Kidney (tissue), 14 donors: ENCODE data around the gene VWA3A. TPM values are rescaled to one million over a fixed set of nuclear protein-coding genes. Genes with fewer than 3 reads are reported as not detected.
"Not testable (repeated sequence)": the region's sequence is repeated elsewhere in the genome, so short reads cannot be mapped to it uniquely, and the experiment has no call there.

Source experiments
- DNase-seq, 5 donors: peaks; one replicate each; pipeline ENCODE4 v3.0.0-alpha.2; 2013 to 2020
- FAIRE-seq: peaks from 2 replicates; lab custom pipeline; 2012; peaks lifted over from hg19 to GRCh38; lab: Jason Lieb, UNC
- H3K27ac ChIP-seq, 2 donors: one replicate each; pipeline ENCODE4 v1.7.0; 2013; ENCODE audit warnings: low read depth in 2 of 2, low read length in 2 of 2, inconsistent platforms in 1 of 2
- H3K27me3 ChIP-seq: one replicate; pipeline ENCODE4 v1.7.1; 2013; ENCODE audit warnings: low read length, inconsistent platforms; ENCODE audit not compliant: control insufficient read depth, insufficient read depth
- H3K36me3 ChIP-seq, 3 donors: one replicate each; pipeline versions ENCODE4 v1.7.0 to v1.7.1; 2013; ENCODE audit warnings: low read length in 3 of 3, control low read depth in 1 of 3, inconsistent platforms in 1 of 3; ENCODE audit not compliant: insufficient read depth in 3 of 3, control insufficient read depth in 2 of 3
- H3K4me1 ChIP-seq, 3 donors: one replicate each; pipeline versions ENCODE4 v1.7.0 to v1.7.1; 2013; ENCODE audit warnings: low read length in 3 of 3, inconsistent platforms in 1 of 3, low read depth in 1 of 3; ENCODE audit not compliant: control insufficient read depth in 2 of 3, insufficient read depth in 2 of 3
- H3K4me3 ChIP-seq, 3 donors: one replicate each; pipeline versions ENCODE4 v1.7.0 to v1.8.1; 2013; ENCODE audit warnings: low read length in 3 of 3, control low read depth in 1 of 3, inconsistent platforms in 1 of 3
- H3K9ac ChIP-seq, 3 donors: one replicate each; pipeline versions ENCODE4 v1.7.0 to v1.7.1; 2013; ENCODE audit warnings: low read length in 3 of 3, control low read depth in 1 of 3, inconsistent platforms in 1 of 3
- H3K9me3 ChIP-seq, 3 donors: one replicate each; pipeline versions ENCODE4 v1.7.0 to v1.7.1; 2013; ENCODE audit warnings: low read length in 3 of 3, control low read depth in 1 of 3, inconsistent platforms in 1 of 3; ENCODE audit not compliant: control insufficient read depth in 2 of 3, insufficient read depth in 1 of 3
- intact Hi-C: fragments of 100-400 bp; cut with DNase I; formaldehyde crosslinking; loops from one replicate; pipeline ENCODE4 v1.11.1; 2022
- polyA plus RNA-seq: library from polyadenylated mRNA; stranded (reverse); fragments of 350-450 nt; fragmentation: Illumina TruSeq; extraction: RNeasy Lipid Tissue Mini Kit (QIAGEN cat#74804); gene quantifications from one replicate; pipeline ENCODE4 v1.2.3, GENCODE V29; 2014; ENCODE audit warnings: low read depth, low replicate concordance; ENCODE audit not compliant: insufficient read depth
- total RNA-seq: library from RNA; stranded (reverse); fragmentation: NEBNext Ultra II Directional; extraction: Animal tissue kit (Norgen Biotek cat#: 25700); gene quantifications from one replicate; pipeline ENCODE4 v1.2.1, GENCODE V29; 2021
- TF ChIP-seq, protein P1 (sequence below): IDR thresholded peaks from 3 replicates; pipeline ENCODE4 v1.5.1; 2012; ENCODE audit warnings: mild to moderate bottlenecking, moderate library complexity, borderline replicate concordance; ENCODE audit not compliant: insufficient read depth; ENCODE audit errors: extremely low read depth
- donor health status: control.
- donor health status: control.
- donor health status: control.
- donor health status: control.
- donor health status: control.
- donor health status: DM: yes; HTN: yes; CAD: no.
- donor health status: Normal renal cell carcinoma (clear cell type).

VWA3A gene
- total and polyA plus RNA-seq, 2 donors from 2014 or later = 0.13 to 0.76 TPM

DNA sequence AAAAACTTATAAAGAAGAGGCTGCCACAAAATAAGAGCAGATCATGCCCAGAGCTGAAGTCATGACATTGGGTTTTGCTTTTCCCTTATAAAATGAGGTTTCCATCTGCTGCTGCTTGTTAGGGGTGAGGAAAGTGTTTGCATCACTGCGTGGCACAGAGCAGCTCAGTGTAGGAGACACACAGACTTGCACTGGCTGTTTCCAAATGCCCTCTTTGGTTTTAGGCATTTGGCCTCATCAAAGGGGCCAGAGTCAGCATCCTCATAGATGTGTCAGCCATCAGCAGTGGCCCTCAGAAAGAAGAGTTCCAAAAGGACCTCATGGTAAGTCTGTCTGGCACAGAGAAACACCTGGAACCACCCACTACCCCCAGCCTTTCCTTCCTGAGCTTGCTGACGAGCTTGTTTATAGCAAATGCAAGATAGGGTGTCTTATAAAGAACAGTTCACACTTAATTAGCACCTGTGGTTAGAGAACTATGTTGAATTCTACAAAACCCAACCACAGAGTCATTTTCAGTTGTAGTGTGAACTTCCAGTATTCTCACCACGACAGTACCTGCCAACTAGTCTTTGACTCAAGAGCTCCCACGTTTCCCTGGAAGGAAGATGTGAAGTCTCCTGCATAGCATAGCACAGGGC lies 17.0 kb downstream of the VWA3A start:
- FAIRE-seq (no peak), DNase-seq (no peak)
- no peaks in the 10 kb centered on the region for H3K27me3 ChIP-seq
- no peak overlapping the region for H3K9ac ChIP-seq
- no peaks in the 10 kb centered on the region for H3K4me1 ChIP-seq
- H3K27ac ChIP-seq = no peak overlapping the region
- no peaks in the 10 kb centered on the region for H3K36me3 ChIP-seq
- intact Hi-C loops = no loop called here
- H3K4me3 ChIP-seq = no peak overlapping the region
- no peaks in the 10 kb centered on the region for H3K9me3 ChIP-seq
- TF ChIP-seq, protein P1, sequence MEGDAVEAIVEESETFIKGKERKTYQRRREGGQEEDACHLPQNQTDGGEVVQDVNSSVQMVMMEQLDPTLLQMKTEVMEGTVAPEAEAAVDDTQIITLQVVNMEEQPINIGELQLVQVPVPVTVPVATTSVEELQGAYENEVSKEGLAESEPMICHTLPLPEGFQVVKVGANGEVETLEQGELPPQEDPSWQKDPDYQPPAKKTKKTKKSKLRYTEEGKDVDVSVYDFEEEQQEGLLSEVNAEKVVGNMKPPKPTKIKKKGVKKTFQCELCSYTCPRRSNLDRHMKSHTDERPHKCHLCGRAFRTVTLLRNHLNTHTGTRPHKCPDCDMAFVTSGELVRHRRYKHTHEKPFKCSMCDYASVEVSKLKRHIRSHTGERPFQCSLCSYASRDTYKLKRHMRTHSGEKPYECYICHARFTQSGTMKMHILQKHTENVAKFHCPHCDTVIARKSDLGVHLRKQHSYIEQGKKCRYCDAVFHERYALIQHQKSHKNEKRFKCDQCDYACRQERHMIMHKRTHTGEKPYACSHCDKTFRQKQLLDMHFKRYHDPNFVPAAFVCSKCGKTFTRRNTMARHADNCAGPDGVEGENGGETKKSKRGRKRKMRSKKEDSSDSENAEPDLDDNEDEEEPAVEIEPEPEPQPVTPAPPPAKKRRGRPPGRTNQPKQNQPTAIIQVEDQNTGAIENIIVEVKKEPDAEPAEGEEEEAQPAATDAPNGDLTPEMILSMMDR = no peak

DNA sequence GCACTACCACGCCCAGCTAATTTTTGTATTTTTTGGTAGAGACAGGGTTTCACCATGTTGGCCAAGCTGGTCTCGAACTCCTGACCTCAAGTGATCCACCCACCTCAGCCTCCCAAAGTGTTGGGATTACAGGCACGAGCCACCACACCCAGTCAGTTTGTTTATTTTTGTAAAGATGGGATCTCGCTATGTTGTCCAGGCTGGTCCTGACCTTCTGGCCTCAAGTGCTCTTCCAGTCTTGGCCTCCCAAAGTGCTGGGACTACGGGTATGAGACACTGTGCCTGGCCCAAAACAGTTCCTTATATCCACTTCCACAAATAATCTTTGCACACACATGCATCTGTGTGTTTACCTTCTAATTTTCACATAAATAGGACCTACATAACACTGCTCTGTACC lies 19.3 kb downstream of the VWA3A start:
- H3K27ac ChIP-seq, FAIRE-seq, intact Hi-C loops: not testable (repeated sequence)

DNA sequence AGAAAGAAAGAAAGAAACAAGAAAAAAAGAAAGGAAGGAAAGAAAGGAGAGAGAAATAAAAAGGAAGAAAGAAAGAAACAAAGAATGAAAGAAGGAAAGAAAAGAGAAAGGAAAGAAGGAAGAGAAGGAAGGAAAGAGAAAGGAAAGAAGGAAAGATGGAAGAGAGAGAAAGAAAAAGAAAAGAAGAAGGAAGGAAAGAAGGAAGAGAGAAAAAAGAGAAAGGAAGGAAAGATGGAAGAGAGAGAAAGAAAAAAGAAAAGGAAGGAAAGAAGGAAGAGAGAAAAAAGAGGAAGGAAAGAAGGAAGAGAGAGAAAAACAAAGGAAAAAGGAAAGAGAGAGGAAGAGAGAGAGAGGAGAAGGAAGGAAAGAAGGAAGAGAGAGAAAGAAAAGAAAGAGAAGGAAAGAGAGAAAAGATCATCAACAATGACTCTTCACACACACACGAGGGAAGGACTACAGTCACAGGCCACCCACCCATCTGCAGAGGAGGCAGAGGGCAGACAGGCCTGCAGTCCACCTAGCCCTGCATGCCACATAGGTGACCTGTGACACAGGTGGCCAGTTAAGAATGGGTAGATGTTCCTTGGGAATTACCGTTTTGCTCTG lies 23.9 kb downstream of the VWA3A start:
- no peak for FAIRE-seq
- H3K36me3 ChIP-seq = no peaks in the 10 kb centered on the region

More for the DNA sequence above, 19.3 kb downstream of the VWA3A start:
- not testable (repeated sequence) for H3K4me3 ChIP-seq, H3K9ac ChIP-seq, H3K36me3 ChIP-seq, H3K27me3 ChIP-seq, DNase-seq, H3K9me3 ChIP-seq, H3K4me1 ChIP-seq

DNA sequence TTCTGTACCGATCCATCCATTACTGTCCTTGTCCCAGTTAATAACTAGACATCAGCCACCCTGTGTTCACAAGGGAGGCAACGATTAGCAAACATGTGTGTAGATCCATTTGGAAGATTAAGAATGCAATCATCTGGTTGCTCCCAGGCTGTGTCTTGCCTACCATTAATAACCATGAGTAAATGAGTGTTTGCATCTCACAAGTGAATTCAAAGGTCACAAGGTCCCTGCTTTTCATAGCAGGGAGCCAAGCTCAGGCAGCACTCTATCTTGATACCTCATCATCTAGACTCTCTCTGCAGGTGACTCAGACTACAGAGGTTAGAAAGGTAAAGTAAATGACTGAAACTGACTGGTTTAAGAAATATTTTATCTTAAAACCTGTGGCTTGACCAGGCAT lies 25.3 kb downstream of the VWA3A start:
- H3K4me1 ChIP-seq = no peaks in the 10 kb centered on the region
- no peak for DNase-seq
- TF ChIP-seq, protein P1 = no peak
- no peaks in the 10 kb centered on the region for H3K27me3 ChIP-seq
- no peak for FAIRE-seq
- no peaks in the 10 kb centered on the region for H3K36me3 ChIP-seq
- no peak overlapping the region for H3K27ac ChIP-seq
- intact Hi-C loops = no loop called here
- H3K9ac ChIP-seq = no peak overlapping the region
- H3K9me3 ChIP-seq = no peaks in the 10 kb centered on the region
- no peak overlapping the region for H3K4me3 ChIP-seq

More for the DNA sequence above, 23.9 kb downstream of the VWA3A start:
- intact Hi-C loops = no loop called here
- no peaks in the 10 kb centered on the region for H3K27me3 ChIP-seq
- no peak for DNase-seq
- H3K9ac ChIP-seq = no peak overlapping the region
- H3K27ac ChIP-seq = no peak overlapping the region
- H3K4me1 ChIP-seq = no peaks in the 10 kb centered on the region
- H3K9me3 ChIP-seq = no peaks in the 10 kb centered on the region
- TF ChIP-seq, protein P1 = no peak
- no peak overlapping the region for H3K4me3 ChIP-seq
